ENCODE data around the gene ZNF865. TPM values are rescaled to one million over a fixed set of nuclear protein-coding genes. Genes with fewer than 3 reads are reported as not detected.
A peak's percentile ranks its signal among the peaks of the same experiment; 100 is the strongest.

ZNF865 gene
- total RNA-seq, 1 experiment from 2014 or later, result 21.7 TPM

DNA sequence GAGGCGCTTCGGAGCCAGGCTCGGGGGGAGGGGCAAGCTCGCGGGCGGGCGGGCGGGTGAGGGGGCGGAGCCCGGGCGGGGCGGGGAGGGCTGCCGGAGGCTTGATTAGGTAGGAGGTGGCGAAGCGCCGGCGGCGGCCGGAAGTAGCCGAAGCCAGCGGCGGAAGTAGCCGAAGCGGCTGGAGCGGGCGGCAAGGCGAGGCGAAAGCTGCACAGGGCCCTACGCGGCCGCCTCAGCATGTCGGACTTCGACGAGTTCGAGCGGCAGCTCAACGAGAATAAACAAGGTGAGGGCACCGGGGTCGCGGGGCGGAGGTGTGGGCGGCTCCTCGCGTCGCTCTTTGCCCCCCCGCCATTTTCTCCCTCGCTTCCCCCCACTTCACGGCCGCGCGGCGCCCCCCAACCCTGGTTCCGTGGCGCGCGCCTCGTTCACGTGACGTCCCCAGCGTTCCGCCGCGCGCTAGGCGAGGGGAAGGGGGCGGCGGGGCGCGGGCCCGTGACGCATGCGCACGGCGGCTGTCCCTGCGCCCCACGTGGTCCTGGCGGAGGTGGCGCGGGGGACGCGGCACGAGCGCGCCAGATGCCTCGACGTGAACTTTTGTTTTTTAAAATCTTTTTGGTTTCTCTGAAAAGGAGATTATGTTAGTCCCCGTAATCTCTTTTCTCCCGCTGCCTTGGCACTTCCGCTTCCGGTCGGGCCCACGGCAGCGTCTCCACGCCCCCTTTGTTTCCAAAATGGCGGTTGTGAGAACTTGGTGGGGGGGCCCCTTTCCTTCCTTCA, 49.6 kb downstream of the ZNF865 start, which contains the start of gene U2AF2 (continued):
- TF ChIP-seq, protein P1, sequence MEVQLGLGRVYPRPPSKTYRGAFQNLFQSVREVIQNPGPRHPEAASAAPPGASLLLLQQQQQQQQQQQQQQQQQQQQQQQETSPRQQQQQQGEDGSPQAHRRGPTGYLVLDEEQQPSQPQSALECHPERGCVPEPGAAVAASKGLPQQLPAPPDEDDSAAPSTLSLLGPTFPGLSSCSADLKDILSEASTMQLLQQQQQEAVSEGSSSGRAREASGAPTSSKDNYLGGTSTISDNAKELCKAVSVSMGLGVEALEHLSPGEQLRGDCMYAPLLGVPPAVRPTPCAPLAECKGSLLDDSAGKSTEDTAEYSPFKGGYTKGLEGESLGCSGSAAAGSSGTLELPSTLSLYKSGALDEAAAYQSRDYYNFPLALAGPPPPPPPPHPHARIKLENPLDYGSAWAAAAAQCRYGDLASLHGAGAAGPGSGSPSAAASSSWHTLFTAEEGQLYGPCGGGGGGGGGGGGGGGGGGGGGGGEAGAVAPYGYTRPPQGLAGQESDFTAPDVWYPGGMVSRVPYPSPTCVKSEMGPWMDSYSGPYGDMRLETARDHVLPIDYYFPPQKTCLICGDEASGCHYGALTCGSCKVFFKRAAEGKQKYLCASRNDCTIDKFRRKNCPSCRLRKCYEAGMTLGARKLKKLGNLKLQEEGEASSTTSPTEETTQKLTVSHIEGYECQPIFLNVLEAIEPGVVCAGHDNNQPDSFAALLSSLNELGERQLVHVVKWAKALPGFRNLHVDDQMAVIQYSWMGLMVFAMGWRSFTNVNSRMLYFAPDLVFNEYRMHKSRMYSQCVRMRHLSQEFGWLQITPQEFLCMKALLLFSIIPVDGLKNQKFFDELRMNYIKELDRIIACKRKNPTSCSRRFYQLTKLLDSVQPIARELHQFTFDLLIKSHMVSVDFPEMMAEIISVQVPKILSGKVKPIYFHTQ (CRISPR knock-in tag; IDR thresholded peaks at IDR 0.05), result no peak
- TF ChIP-seq ATF1 (CRISPR knock-in tag; IDR thresholded peaks at IDR 0.05), result no peak

DNA sequence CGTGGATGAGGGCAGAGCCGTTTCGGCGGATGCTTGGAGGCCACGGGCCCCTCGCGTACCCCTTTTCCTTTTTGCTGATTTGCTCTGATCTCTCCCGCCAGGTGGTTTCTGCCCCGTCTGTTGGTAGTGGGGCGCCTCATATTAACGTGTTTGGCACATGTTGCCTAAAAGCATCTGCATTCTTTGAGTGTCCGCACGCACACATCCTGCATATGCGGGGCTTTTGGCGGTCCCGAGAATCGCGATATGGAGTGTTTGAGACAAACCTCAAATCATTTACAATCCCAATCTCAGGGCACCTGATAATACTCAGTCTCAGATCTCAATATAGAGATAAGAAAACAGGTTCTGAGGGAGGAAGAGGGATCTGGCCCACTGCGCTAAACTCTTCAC, 50.2 kb downstream of the ZNF865 start:
- ChIA-PET POLR2A (interaction anchor here (0.7 to 1.3 kb wide), 2 partner anchors 16 to 271 kb away, joined by 3 to 4 read pairs; no protein-coding TSS in a partner anchor), CTCF (interaction anchor here (0.6 to 3.3 kb wide), 3 partner anchors 15 to 258 kb away, joined by 3 to 33 read pairs (median 4); no protein-coding TSS in a partner anchor)
- ATAC-seq (no peak), DNase-seq (ENCODE audit: low spot score) (no peak)
- Mint-ChIP-seq H3K27ac (peak overlapping the region; percentile 91), H3K4me1 (peaks cover 40% of the 10 kb centered on the region), H3K27me3 (ENCODE audit: low read depth) (peaks cover 3% of the 10 kb centered on the region; the same call in 1 of the 2 replicates), H3K36me3 (peaks cover 16% of the 10 kb centered on the region), H3K9me3 (no peaks in the 10 kb centered on the region), H3K4me3 (peak overlapping the region; percentile 93)
- TF ChIP-seq ZNF138 (CRISPR knock-in tag; conservative IDR thresholded peaks at IDR 0.05) (no peak), KAT7 (CRISPR knock-in tag; IDR thresholded peaks at IDR 0.05; ENCODE audit: borderline replicate concordance) (0 out of 2 replicates have a peak, but pooled peaks have one; percentile 13)

DNA sequence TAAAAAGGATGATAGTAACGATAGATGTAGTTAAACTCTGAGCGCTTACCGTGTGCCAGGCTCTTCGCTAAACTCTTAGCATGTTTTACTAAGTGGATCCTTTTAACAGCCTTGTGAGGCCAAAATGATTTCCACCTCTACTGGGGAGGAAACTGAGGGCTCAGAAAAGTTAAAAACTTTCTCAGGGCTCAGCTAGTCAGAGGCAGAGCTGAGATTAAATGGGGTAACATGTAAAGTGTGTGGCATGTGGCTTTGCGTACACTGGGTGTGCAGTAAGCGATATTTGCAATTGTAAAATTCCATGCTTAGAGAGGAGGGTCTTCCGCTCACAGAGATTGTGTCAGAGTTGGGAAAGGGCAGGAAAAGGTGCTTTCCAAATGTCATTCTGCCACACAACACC, 51.1 kb downstream of the ZNF865 start:
- H3K9me3 Mint-ChIP-seq, result no peaks in the 10 kb centered on the region
- peaks cover 20% of the 10 kb centered on the region for H3K36me3 Mint-ChIP-seq
- TF ChIP-seq RORB (CRISPR knock-in tag; IDR thresholded peaks at IDR 0.05) (no peak), ESRRA (CRISPR knock-in tag; IDR thresholded peaks at IDR 0.05; ENCODE audit: borderline replicate concordance) (no peak), EMX1 (CRISPR knock-in tag; IDR thresholded peaks at IDR 0.05) (no peak), MXD4 (CRISPR knock-in tag; IDR thresholded peaks at IDR 0.05; ENCODE audit: borderline replicate concordance) (no peak), CBFB (CRISPR knock-in tag; IDR thresholded peaks at IDR 0.05; ENCODE audit: low read depth) (no peak), FOXK1 (CRISPR knock-in tag; IDR thresholded peaks at IDR 0.05) (no peak), NR1H2 (CRISPR knock-in tag; IDR thresholded peaks at IDR 0.05) (no peak), IRF2 (CRISPR knock-in tag; IDR thresholded peaks at IDR 0.05; ENCODE audit: borderline replicate concordance, low read depth) (no peak)
- TF ChIP-seq, protein P2, sequence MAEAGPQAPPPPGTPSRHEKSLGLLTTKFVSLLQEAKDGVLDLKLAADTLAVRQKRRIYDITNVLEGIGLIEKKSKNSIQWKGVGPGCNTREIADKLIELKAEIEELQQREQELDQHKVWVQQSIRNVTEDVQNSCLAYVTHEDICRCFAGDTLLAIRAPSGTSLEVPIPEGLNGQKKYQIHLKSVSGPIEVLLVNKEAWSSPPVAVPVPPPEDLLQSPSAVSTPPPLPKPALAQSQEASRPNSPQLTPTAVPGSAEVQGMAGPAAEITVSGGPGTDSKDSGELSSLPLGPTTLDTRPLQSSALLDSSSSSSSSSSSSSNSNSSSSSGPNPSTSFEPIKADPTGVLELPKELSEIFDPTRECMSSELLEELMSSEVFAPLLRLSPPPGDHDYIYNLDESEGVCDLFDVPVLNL (CRISPR knock-in tag; IDR thresholded peaks at IDR 0.05; ENCODE audit: borderline replicate concordance, low read depth), result no peak
- TF ChIP-seq, protein P3, sequence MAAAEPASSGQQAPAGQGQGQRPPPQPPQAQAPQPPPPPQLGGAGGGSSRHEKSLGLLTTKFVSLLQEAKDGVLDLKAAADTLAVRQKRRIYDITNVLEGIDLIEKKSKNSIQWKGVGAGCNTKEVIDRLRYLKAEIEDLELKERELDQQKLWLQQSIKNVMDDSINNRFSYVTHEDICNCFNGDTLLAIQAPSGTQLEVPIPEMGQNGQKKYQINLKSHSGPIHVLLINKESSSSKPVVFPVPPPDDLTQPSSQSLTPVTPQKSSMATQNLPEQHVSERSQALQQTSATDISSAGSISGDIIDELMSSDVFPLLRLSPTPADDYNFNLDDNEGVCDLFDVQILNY (CRISPR knock-in tag; IDR thresholded peaks at IDR 0.05), result no peak
- DNase-seq (ENCODE audit: low spot score) (no peak), ATAC-seq (no peak)
- H3K27me3 Mint-ChIP-seq (ENCODE audit: low read depth), result peaks cover 3% of the 10 kb centered on the region; the same call in 1 of the 2 replicates
- H3K27ac Mint-ChIP-seq, result peak overlapping the region; percentile 91
- peak overlapping the region; percentile 93 for H3K4me3 Mint-ChIP-seq
- ChIA-PET CTCF (interaction anchor here (3.3 kb wide), 1 partner anchor 15 kb away, joined by 33 read pairs; no protein-coding TSS in a partner anchor), POLR2A (interaction anchor here (0.7 to 1.3 kb wide), 2 partner anchors 15 to 272 kb away, joined by 3 to 4 read pairs; no protein-coding TSS in a partner anchor)
- peaks cover 37% of the 10 kb centered on the region for H3K4me1 Mint-ChIP-seq
